HepG2 (cell line): ENCODE data around the gene PALM3. TPM values are rescaled to one million over a fixed set of nuclear protein-coding genes. Genes with fewer than 3 reads are reported as not detected.

Source experiments
- ETV6 ChIP-seq: sonication (generic); formaldehyde crosslinking; conservative IDR thresholded peaks from 2 replicates; pipeline ENCODE4 v1.4.0; 2020; ENCODE audit warnings: missing genetic modification reagents
- JUND ChIP-seq: sonication (generic); formaldehyde crosslinking; IDR thresholded peaks from 2 replicates; pipeline ENCODE4 v1.8.0; 2022; ENCODE audit warnings: mild to moderate bottlenecking, missing genetic modification reagents
- KDM1A ChIP-seq: IDR thresholded peaks from 2 replicates; pipeline ENCODE4 v1.6.1; 2016; ENCODE audit warnings: missing compliant biosample characterization
- MTA3 ChIP-seq: sonication (generic); formaldehyde crosslinking; IDR thresholded peaks from 2 replicates; pipeline ENCODE4 v1.4.0; 2020; ENCODE audit warnings: missing genetic modification reagents
- NFE2L2 ChIP-seq: fragments of 150-350 bp; IDR thresholded peaks from 2 replicates; pipeline ENCODE4 v1.6.1; 2014; ENCODE audit warnings: low read length
- PAX8 ChIP-seq: sonication (generic); formaldehyde crosslinking; IDR thresholded peaks from 2 replicates; pipeline ENCODE4 v1.8.0; 2022; ENCODE audit warnings: mild to moderate bottlenecking, missing genetic modification reagents, borderline replicate concordance
- PLSCR1 ChIP-seq: sonication (generic); formaldehyde crosslinking; IDR thresholded peaks from 2 replicates; pipeline ENCODE4 v1.5.0; 2020; ENCODE audit warnings: missing genetic modification reagents, mild to moderate bottlenecking, borderline replicate concordance
- SP1 ChIP-seq, 2 experiments: fragments of 450-650 bp in 1 of 2; sonication (generic) in 1 of 2; formaldehyde crosslinking in 1 of 2; IDR thresholded peaks; 2 replicates each; pipeline versions ENCODE4 v1.4.0 to v1.6.1; 2016 to 2020; ENCODE audit warnings: missing genetic modification reagents in 1 of 2
- XBP1 ChIP-seq: sonication (generic); formaldehyde crosslinking; IDR thresholded peaks from 2 replicates; pipeline ENCODE4 v1.5.0; 2020; ENCODE audit warnings: missing genetic modification reagents
- ZBTB42 ChIP-seq: sonication (generic); formaldehyde crosslinking; IDR thresholded peaks from 2 replicates; pipeline ENCODE4 v1.5.0; 2020; ENCODE audit warnings: mild to moderate bottlenecking, missing genetic modification reagents
- ZKSCAN5 ChIP-seq: sonication (generic); formaldehyde crosslinking; IDR thresholded peaks from 2 replicates; pipeline ENCODE4 v1.5.1; 2020; ENCODE audit warnings: mild to moderate bottlenecking, missing genetic modification reagents
- ZNF33A ChIP-seq: sonication (generic); formaldehyde crosslinking; IDR thresholded peaks from 2 replicates; pipeline ENCODE4 v1.5.1; 2020; ENCODE audit warnings: missing genetic modification reagents, mild to moderate bottlenecking, moderate library complexity, borderline replicate concordance
- ZNF343 ChIP-seq: sonication (generic); formaldehyde crosslinking; IDR thresholded peaks from 2 replicates; pipeline ENCODE4 v1.4.0; 2020; ENCODE audit warnings: mild to moderate bottlenecking, missing genetic modification reagents
- ZNF720 ChIP-seq: sonication (generic); formaldehyde crosslinking; IDR thresholded peaks from 2 replicates; pipeline ENCODE4 v1.4.0; 2020; ENCODE audit warnings: missing genetic modification reagents
- ZNF773 ChIP-seq: sonication (generic); formaldehyde crosslinking; IDR thresholded peaks from 2 replicates; pipeline ENCODE4 v1.4.0; 2020; ENCODE audit warnings: missing genetic modification reagents, borderline replicate concordance
- ZNF780A ChIP-seq: sonication (generic); formaldehyde crosslinking; IDR thresholded peaks from 2 replicates; pipeline ENCODE4 v1.8.0; 2022; ENCODE audit warnings: mild to moderate bottlenecking, missing genetic modification reagents, moderate library complexity
- ZNF816 ChIP-seq: sonication (generic); formaldehyde crosslinking; IDR thresholded peaks from 2 replicates; pipeline ENCODE4 v1.8.0; 2022; ENCODE audit warnings: missing genetic modification reagents, mild to moderate bottlenecking, borderline replicate concordance
- polyA plus RNA-seq, 8 experiments: library from polyadenylated mRNA; depleted of rRNA in 3 of 8; stranded (reverse) in 7 of 8; unstranded in 1 of 8; fragments of >200 nt; fragmentation: Illumina TruSeq in 4 of 8; extraction: Trizol in 4 of 8; gene quantifications; 2 replicates each; pipeline versions ENCODE4 v1.2.1 to v1.2.3, GENCODE V29; 2011 to 2016; ENCODE audit warnings: low read depth in 4 of 8, missing spikeins in 1 of 8, mixed read lengths in 1 of 8; ENCODE audit not compliant: insufficient read depth in 1 of 8
- total RNA-seq, 5 experiments: library from RNA; depleted of rRNA; stranded (reverse); fragments of >200 nt; fragmentation: Illumina TruSeq; extraction: Trizol; gene quantifications; 2 replicates each; pipeline ENCODE4 v1.2.3, GENCODE V29; 2016; ENCODE audit warnings: low read depth in 1 of 5
- TF ChIP-seq, protein P1 (sequence below): sonication (generic); formaldehyde crosslinking; IDR thresholded peaks from 2 replicates; pipeline ENCODE4 v1.4.0; 2020; ENCODE audit warnings: missing genetic modification reagents
- TF ChIP-seq, protein P2 (sequence below): sonication (generic); formaldehyde crosslinking; IDR thresholded peaks from 2 replicates; pipeline ENCODE4 v1.5.0; 2020; ENCODE audit warnings: mild to moderate bottlenecking, missing genetic modification reagents
- TF ChIP-seq, protein P3 (sequence below): sonication (generic); formaldehyde crosslinking; IDR thresholded peaks from 2 replicates; pipeline ENCODE4 v1.9.0; 2021; ENCODE audit warnings: missing genetic modification reagents, mild to moderate bottlenecking, borderline replicate concordance

The PALM3 gene
- total and polyA plus RNA-seq, 2 of the 13 experiments (the other 11 are each of a cell fraction or from before 2014, with no cell fraction given): 0.79 to 2.4 TPM

DNA sequence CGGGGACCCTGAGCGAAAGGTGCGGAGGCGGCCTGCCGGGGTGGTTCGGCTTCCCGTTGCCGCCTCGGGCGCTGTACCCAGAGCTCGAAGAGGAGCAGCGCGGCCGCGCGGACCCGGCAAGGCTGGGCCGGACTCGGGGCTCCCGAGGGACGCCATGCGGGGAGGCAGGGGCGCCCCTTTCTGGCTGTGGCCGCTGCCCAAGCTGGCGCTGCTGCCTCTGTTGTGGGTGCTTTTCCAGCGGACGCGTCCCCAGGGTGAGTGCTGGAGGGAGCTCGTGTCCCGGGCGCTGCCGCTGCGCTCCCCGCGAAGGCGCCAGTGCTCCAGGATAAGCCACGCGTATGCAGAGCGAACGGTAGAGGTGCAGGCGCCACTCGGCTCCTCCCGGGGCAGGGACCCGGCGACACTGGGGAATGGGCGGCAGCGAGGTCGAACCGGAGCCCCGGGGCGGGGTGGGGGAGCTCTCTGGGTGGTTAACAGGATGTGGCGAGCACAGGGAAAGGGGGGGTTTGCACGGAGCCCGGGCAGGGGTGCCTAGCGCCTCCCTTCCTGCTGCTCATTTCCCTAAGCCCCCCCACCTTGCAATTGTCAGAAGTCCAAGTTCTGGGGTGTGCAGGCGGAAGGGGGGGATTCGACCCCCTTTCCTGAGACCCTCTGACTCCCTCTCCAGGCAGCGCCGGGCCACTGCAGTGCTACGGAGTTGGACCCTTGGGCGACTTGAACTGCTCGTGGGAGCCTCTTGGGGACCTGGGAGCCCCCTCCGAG, 30.0 kb downstream of the PALM3 start, which contains the start of gene IL27RA (continued):
- no peak; the same call in 1 of the 2 replicates for TF ChIP-seq ZNF780A (CRISPR knock-in tag)
- peak; percentile 52; the same call in 1 of the 2 replicates for TF ChIP-seq ZNF773 (CRISPR knock-in tag)
- no peak for TF ChIP-seq ZKSCAN5 (CRISPR knock-in tag)
- TF ChIP-seq, protein P1, sequence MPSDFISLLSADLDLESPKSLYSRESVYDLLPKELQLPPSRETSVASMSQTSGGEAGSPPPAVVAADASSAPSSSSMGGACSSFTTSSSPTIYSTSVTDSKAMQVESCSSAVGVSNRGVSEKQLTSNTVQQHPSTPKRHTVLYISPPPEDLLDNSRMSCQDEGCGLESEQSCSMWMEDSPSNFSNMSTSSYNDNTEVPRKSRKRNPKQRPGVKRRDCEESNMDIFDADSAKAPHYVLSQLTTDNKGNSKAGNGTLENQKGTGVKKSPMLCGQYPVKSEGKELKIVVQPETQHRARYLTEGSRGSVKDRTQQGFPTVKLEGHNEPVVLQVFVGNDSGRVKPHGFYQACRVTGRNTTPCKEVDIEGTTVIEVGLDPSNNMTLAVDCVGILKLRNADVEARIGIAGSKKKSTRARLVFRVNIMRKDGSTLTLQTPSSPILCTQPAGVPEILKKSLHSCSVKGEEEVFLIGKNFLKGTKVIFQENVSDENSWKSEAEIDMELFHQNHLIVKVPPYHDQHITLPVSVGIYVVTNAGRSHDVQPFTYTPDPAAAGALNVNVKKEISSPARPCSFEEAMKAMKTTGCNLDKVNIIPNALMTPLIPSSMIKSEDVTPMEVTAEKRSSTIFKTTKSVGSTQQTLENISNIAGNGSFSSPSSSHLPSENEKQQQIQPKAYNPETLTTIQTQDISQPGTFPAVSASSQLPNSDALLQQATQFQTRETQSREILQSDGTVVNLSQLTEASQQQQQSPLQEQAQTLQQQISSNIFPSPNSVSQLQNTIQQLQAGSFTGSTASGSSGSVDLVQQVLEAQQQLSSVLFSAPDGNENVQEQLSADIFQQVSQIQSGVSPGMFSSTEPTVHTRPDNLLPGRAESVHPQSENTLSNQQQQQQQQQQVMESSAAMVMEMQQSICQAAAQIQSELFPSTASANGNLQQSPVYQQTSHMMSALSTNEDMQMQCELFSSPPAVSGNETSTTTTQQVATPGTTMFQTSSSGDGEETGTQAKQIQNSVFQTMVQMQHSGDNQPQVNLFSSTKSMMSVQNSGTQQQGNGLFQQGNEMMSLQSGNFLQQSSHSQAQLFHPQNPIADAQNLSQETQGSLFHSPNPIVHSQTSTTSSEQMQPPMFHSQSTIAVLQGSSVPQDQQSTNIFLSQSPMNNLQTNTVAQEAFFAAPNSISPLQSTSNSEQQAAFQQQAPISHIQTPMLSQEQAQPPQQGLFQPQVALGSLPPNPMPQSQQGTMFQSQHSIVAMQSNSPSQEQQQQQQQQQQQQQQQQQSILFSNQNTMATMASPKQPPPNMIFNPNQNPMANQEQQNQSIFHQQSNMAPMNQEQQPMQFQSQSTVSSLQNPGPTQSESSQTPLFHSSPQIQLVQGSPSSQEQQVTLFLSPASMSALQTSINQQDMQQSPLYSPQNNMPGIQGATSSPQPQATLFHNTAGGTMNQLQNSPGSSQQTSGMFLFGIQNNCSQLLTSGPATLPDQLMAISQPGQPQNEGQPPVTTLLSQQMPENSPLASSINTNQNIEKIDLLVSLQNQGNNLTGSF (CRISPR knock-in tag): 0 out of 2 replicates have a peak, but pooled peaks have one; percentile 51
- TF ChIP-seq KDM1A: no peak
- TF ChIP-seq PAX8 (CRISPR knock-in tag): no peak
- TF ChIP-seq ZBTB42 (CRISPR knock-in tag): no peak
- TF ChIP-seq, protein P2, sequence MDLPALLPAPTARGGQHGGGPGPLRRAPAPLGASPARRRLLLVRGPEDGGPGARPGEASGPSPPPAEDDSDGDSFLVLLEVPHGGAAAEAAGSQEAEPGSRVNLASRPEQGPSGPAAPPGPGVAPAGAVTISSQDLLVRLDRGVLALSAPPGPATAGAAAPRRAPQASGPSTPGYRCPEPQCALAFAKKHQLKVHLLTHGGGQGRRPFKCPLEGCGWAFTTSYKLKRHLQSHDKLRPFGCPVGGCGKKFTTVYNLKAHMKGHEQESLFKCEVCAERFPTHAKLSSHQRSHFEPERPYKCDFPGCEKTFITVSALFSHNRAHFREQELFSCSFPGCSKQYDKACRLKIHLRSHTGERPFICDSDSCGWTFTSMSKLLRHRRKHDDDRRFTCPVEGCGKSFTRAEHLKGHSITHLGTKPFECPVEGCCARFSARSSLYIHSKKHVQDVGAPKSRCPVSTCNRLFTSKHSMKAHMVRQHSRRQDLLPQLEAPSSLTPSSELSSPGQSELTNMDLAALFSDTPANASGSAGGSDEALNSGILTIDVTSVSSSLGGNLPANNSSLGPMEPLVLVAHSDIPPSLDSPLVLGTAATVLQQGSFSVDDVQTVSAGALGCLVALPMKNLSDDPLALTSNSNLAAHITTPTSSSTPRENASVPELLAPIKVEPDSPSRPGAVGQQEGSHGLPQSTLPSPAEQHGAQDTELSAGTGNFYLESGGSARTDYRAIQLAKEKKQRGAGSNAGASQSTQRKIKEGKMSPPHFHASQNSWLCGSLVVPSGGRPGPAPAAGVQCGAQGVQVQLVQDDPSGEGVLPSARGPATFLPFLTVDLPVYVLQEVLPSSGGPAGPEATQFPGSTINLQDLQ: no peak
- TF ChIP-seq ZNF816 (CRISPR knock-in tag): no peak
- no peak for TF ChIP-seq SP1 (IDR thresholded peaks at IDR 0.05)
- no peak for TF ChIP-seq SP1 (CRISPR knock-in tag; IDR thresholded peaks at IDR 0.05)
- TF ChIP-seq JUND: no peak
- TF ChIP-seq ZNF720: no peak
- TF ChIP-seq ETV6: no peak
- no peak for TF ChIP-seq NFE2L2
- no peak for TF ChIP-seq XBP1 (CRISPR knock-in tag)
- no peak for TF ChIP-seq PLSCR1 (CRISPR knock-in tag)
- TF ChIP-seq ZNF33A (CRISPR knock-in tag): no peak
- TF ChIP-seq ZNF343 (CRISPR knock-in tag): no peak
- TF ChIP-seq MTA3: no peak
- TF ChIP-seq, protein P3, sequence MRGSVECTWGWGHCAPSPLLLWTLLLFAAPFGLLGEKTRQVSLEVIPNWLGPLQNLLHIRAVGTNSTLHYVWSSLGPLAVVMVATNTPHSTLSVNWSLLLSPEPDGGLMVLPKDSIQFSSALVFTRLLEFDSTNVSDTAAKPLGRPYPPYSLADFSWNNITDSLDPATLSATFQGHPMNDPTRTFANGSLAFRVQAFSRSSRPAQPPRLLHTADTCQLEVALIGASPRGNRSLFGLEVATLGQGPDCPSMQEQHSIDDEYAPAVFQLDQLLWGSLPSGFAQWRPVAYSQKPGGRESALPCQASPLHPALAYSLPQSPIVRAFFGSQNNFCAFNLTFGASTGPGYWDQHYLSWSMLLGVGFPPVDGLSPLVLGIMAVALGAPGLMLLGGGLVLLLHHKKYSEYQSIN (CRISPR knock-in tag): no peak
